Endothelial cell of umbilical vein (primary cell): ENCODE data around the gene BIN1. TPM values are rescaled to one million over a fixed set of nuclear protein-coding genes. Genes with fewer than 3 reads are reported as not detected.

Experiments
- BruUV-seq: library from RNA; stranded (reverse); fragments of 400-500 nt; replicated peaks from 2 replicates; lab custom pipeline; 2021; lab: Mats Ljungman, UMichigan
- CTCF ChIA-PET: fragments of 300-600, 350-600 bp; sonication (Branson Sonifier 250); formaldehyde crosslinking; loops from one replicate; lab custom pipeline; 2021; ENCODE audit warnings: antibody characterized with exemption, inconsistent platforms; lab: Charles Lee
- POLR2A ChIA-PET: fragments of 300-600, 350-600 bp; sonication (Branson Sonifier 250); formaldehyde crosslinking; loops from one replicate; lab custom pipeline; 2021; ENCODE audit warnings: antibody characterized with exemption, inconsistent platforms; lab: Charles Lee
- DNase-seq: peaks from one replicate; pipeline ENCODE4 v3.0.0-alpha.2; 2011; ENCODE audit warnings: low read depth, low spot score
- FAIRE-seq: peaks from 2 replicates; lab custom pipeline; 2011; peaks lifted over from hg19 to GRCh38; lab: Jason Lieb, UNC
- H2AFZ ChIP-seq: 2 replicates; pipeline ENCODE4 v1.6.0; 2012; ENCODE audit warnings: low read depth, low read length, control low read depth, inconsistent platforms
- H3K27ac ChIP-seq: 2 replicates; pipeline ENCODE4 v1.5.1; 2011; ENCODE audit warnings: low read depth, mild to moderate bottlenecking, control low read depth, low read length, moderate library complexity; ENCODE audit not compliant: insufficient read depth
- H3K27me3 ChIP-seq, 2 experiments: 2 replicates each; pipeline versions ENCODE4 v1.6.0 to v1.6.1; 2011; ENCODE audit warnings: low read length in 2 of 2, mixed read lengths in 1 of 2; ENCODE audit not compliant: control insufficient read depth in 2 of 2, insufficient read depth in 2 of 2
- H3K36me3 ChIP-seq, 2 experiments: 2 replicates in 1 of 2; 3 replicates in 1 of 2; pipeline ENCODE4 v1.5.1; 2011; ENCODE audit warnings: low read length in 2 of 2, mild to moderate bottlenecking in 1 of 2, moderate library complexity in 1 of 2; ENCODE audit not compliant: control insufficient read depth in 2 of 2, insufficient read depth in 2 of 2; ENCODE audit errors: extremely low read depth in 1 of 2
- H3K4me1 ChIP-seq: 3 replicates; pipeline ENCODE4 v1.5.1; 2011; ENCODE audit warnings: mild to moderate bottlenecking, low read length; ENCODE audit not compliant: control insufficient read depth, insufficient read depth; ENCODE audit errors: extremely low read depth
- H3K4me2 ChIP-seq: 2 replicates; pipeline ENCODE4 v1.6.1; 2011; ENCODE audit warnings: low read length, control low read depth, mixed read lengths; ENCODE audit not compliant: insufficient read depth
- H3K4me3 ChIP-seq, 3 experiments: fragments of 200-600 bp in 1 of 3; sonication (generic), shearing (Covaris generic) in 1 of 3; replicated peaks in 1 of 3; 2 replicates each; pipeline ENCODE4 v1.5.1; 2011 to 2016; ENCODE audit warnings: control low read depth in 3 of 3, low read length in 3 of 3, mild to moderate bottlenecking in 2 of 3, inconsistent platforms in 1 of 3, low read depth in 1 of 3, moderate library complexity in 1 of 3; ENCODE audit not compliant: insufficient read depth in 1 of 3
- H3K79me2 ChIP-seq: 2 replicates; pipeline ENCODE4 v1.6.0; 2012; ENCODE audit warnings: low read length, inconsistent platforms; ENCODE audit not compliant: control insufficient read depth, insufficient read depth
- H3K9ac ChIP-seq: replicated peaks from 2 replicates; pipeline ENCODE3; 2011; ENCODE audit warnings: low read length, control low read depth; ENCODE audit not compliant: insufficient read depth; ENCODE audit errors: extremely low read depth
- H3K9me1 ChIP-seq: replicated peaks from 3 replicates; pipeline ENCODE4 v1.6.0; 2011; ENCODE audit warnings: mild to moderate bottlenecking, low read length; ENCODE audit not compliant: control insufficient read depth, insufficient read depth; ENCODE audit errors: extremely low read depth
- H3K9me3 ChIP-seq: replicated peaks from 2 replicates; pipeline ENCODE4 v1.5.1; 2012; ENCODE audit warnings: low read length, inconsistent platforms; ENCODE audit not compliant: control insufficient read depth, insufficient read depth
- H4K20me1 ChIP-seq: replicated peaks from 2 replicates; pipeline ENCODE3; 2011; ENCODE audit warnings: mild to moderate bottlenecking, low read length; ENCODE audit not compliant: control insufficient read depth, insufficient read depth; ENCODE audit errors: extremely low read depth
- EZH2 ChIP-seq: IDR thresholded peaks from 2 replicates; pipeline ENCODE4 v1.6.1; 2012; ENCODE audit warnings: borderline replicate concordance, low read depth, mild to moderate bottlenecking, moderate library complexity, low read length, inconsistent platforms; ENCODE audit not compliant: severe bottlenecking
- FOS ChIP-seq: IDR thresholded peaks from 2 replicates; pipeline ENCODE4 v1.6.1; 2011; ENCODE audit warnings: mild to moderate bottlenecking, low read length, moderate library complexity, borderline replicate concordance; ENCODE audit not compliant: insufficient read depth
- GATA2 ChIP-seq: IDR thresholded peaks from 2 replicates; pipeline ENCODE4 v1.7.0; 2011; ENCODE audit warnings: low read depth, mild to moderate bottlenecking, moderate library complexity, mixed read lengths, low read length; ENCODE audit not compliant: insufficient read length, insufficient read depth
- JUN ChIP-seq: IDR thresholded peaks from 2 replicates; pipeline ENCODE4 v1.6.1; 2011; ENCODE audit warnings: borderline replicate concordance, low read depth; ENCODE audit not compliant: insufficient read length, insufficient read depth
- MYC ChIP-seq: IDR thresholded peaks from one replicate; pipeline ENCODE4 v1.6.1; 2011; ENCODE audit warnings: mild to moderate bottlenecking, low read depth, low read length
- POLR2A ChIP-seq: IDR thresholded peaks from 2 replicates; pipeline ENCODE4 v1.6.1; 2012; ENCODE audit warnings: low read depth, mild to moderate bottlenecking, control low read depth, low read length
- POLR2AphosphoS5 ChIP-seq: IDR thresholded peaks from 2 replicates; pipeline ENCODE4 v1.6.1; 2012; ENCODE audit warnings: low read depth, mild to moderate bottlenecking, control low read depth, low read length, moderate library complexity; ENCODE audit not compliant: insufficient read depth
- dilution Hi-C: fragments of 300-500 bp; cut with MboI; formaldehyde crosslinking; loops from one replicate; pipeline ENCODE4 v1.15.0; 2019; ENCODE audit warnings: low sequenced_read_pairs; ENCODE audit not compliant: extremely low pct_ligation_motif_present
- intact Hi-C: fragments of 100-400 bp; cut with micrococcal nuclease; formaldehyde crosslinking; loops from one replicate; pipeline ENCODE4 v1.10.0; 2022
- polyA plus RNA-seq, 4 experiments: library from polyadenylated mRNA; depleted of rRNA in 3 of 4; stranded (reverse) in 3 of 4; unstranded in 1 of 4; fragments of >200 nt; gene quantifications; 2 replicates each; pipeline versions ENCODE4 v1.2.1 to v1.2.3, GENCODE V29; 2011 to 2012; ENCODE audit warnings: missing spikeins in 1 of 4
- total RNA-seq: library from RNA; stranded (reverse); gene quantifications from 2 replicates; pipeline ENCODE4 v1.2.3, GENCODE V29; 2021
- TF ChIP-seq, protein P1 (sequence below): IDR thresholded peaks from 2 replicates; pipeline ENCODE4 v1.6.1; 2011; ENCODE audit not compliant: insufficient read depth, insufficient read length
- TF ChIP-seq, protein P2 (sequence below), 2 donors: IDR thresholded peaks; 1 replicate in 1 of 2; 2 replicates in 1 of 2; pipeline ENCODE4 v1.5.1; 2011; ENCODE audit warnings: low read length in 2 of 2, mild to moderate bottlenecking in 2 of 2, moderate library complexity in 2 of 2, control low read depth in 1 of 2, inconsistent platforms in 1 of 2, low read depth in 1 of 2; ENCODE audit not compliant: insufficient read depth in 1 of 2; ENCODE audit errors: extremely low read depth in 1 of 2

BIN1 gene
- total and polyA plus RNA-seq, 2 donors (not counting 3 experiments of a cell fraction or from before 2014, with no cell fraction given), result 26.3 to 36.9 TPM

DNA sequence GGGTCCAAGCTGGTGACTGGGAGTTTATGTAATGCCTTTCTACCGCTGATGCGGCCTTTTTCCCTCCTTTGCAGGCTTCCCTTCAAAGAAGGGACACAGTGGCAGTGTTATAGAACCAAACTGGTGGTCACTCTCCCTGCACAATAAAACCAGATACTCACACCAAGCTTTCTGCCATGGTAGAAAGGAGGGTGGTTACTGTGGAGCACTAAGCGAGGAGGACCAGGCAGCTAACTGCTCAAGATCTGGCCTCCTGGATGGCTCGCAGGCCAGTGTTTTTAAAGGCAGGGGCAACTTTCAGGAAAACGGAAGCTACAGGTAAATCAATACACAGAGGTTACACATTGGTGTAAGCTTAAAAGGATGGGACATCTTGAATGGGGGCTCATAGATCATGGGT lies 89.4 kb downstream of the BIN1 start:
- no peak for TF ChIP-seq FOS
- TF ChIP-seq MYC, result no peak
- TF ChIP-seq, protein P1, sequence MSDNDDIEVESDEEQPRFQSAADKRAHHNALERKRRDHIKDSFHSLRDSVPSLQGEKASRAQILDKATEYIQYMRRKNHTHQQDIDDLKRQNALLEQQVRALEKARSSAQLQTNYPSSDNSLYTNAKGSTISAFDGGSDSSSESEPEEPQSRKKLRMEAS, result no peak
- no peak for TF ChIP-seq EZH2
- TF ChIP-seq POLR2AphosphoS5, result no peak
- no peak for TF ChIP-seq JUN
- no peak for TF ChIP-seq POLR2A
- TF ChIP-seq GATA2, result no peak
- TF ChIP-seq, protein P2, sequence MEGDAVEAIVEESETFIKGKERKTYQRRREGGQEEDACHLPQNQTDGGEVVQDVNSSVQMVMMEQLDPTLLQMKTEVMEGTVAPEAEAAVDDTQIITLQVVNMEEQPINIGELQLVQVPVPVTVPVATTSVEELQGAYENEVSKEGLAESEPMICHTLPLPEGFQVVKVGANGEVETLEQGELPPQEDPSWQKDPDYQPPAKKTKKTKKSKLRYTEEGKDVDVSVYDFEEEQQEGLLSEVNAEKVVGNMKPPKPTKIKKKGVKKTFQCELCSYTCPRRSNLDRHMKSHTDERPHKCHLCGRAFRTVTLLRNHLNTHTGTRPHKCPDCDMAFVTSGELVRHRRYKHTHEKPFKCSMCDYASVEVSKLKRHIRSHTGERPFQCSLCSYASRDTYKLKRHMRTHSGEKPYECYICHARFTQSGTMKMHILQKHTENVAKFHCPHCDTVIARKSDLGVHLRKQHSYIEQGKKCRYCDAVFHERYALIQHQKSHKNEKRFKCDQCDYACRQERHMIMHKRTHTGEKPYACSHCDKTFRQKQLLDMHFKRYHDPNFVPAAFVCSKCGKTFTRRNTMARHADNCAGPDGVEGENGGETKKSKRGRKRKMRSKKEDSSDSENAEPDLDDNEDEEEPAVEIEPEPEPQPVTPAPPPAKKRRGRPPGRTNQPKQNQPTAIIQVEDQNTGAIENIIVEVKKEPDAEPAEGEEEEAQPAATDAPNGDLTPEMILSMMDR (IDR thresholded peaks at IDR 0.05; ENCODE audit: extremely low read depth in 1 of 2, insufficient read depth in 1 of 2, low read depth in 1 of 2, low read length in 2 of 2), result no peak

More for the DNA sequence above, 89.4 kb downstream of the BIN1 start:
- Histone ChIP-seq H3K79me2 (no peaks in the 10 kb centered on the region), H4K20me1 (no peaks in the 10 kb centered on the region), H3K9me1 (no peaks in the 10 kb centered on the region), H3K4me2 (no peak overlapping the region), H3K4me1 (peaks cover 11% of the 10 kb centered on the region), H3K9ac (no peak overlapping the region), H3K9me3 (no peaks in the 10 kb centered on the region), H2AFZ (no peak overlapping the region), H3K27ac (no peak overlapping the region), H3K36me3 (no peaks in the 10 kb centered on the region), H3K27me3 (no peaks in the 10 kb centered on the region), H3K4me3 (no peak overlapping the region)
- intact Hi-C loops (no loop called here), dilution Hi-C loops (no loop called here)
- no peak for FAIRE-seq
- ChIA-PET POLR2A (interaction anchor here (0.6 kb wide), 1 partner anchor 12 kb away, joined by 6 read pairs; no protein-coding TSS in a partner anchor), CTCF (no interaction called here)
- BruUV-seq, result no TSS peak
- DNase-seq, result no peak
